KOPT-K1 (cell line): ENCODE data around the gene CDK4.
A peak's percentile ranks its signal among the peaks of the same experiment; 100 is the strongest.

Experiments used
- H3K27ac ChIP-seq: fragments of 200-600 bp; sonication (generic); 2 replicates; pipeline ENCODE4 v1.5.1; 2016; ENCODE audit warnings: antibody characterized with exemption, mild to moderate bottlenecking, low read depth, low read length; ENCODE audit not compliant: poor library complexity, severe bottlenecking
- H3K36me3 ChIP-seq: fragments of 200-600 bp; sonication (generic); 2 replicates; pipeline ENCODE4 v1.5.1; 2017; ENCODE audit warnings: antibody characterized with exemption, mild to moderate bottlenecking, low read length, moderate library complexity; ENCODE audit not compliant: insufficient read depth
- H3K9me3 ChIP-seq: fragments of 200-600 bp; sonication (generic); 2 replicates; pipeline ENCODE4 v1.5.1; 2017; ENCODE audit warnings: antibody characterized with exemption, low read length, mild to moderate bottlenecking; ENCODE audit not compliant: insufficient read depth, poor library complexity, severe bottlenecking

The CDK4 gene

GRCh38 chr12:57755194-57755453 lies 3.0 kb upstream of the CDK4 start:
- Histone ChIP-seq H3K36me3 (peaks cover 43% of the 10 kb centered on the region), H3K9me3 (no peaks in the 10 kb centered on the region), H3K27ac (peak overlapping the region; percentile 45)

DNA sequence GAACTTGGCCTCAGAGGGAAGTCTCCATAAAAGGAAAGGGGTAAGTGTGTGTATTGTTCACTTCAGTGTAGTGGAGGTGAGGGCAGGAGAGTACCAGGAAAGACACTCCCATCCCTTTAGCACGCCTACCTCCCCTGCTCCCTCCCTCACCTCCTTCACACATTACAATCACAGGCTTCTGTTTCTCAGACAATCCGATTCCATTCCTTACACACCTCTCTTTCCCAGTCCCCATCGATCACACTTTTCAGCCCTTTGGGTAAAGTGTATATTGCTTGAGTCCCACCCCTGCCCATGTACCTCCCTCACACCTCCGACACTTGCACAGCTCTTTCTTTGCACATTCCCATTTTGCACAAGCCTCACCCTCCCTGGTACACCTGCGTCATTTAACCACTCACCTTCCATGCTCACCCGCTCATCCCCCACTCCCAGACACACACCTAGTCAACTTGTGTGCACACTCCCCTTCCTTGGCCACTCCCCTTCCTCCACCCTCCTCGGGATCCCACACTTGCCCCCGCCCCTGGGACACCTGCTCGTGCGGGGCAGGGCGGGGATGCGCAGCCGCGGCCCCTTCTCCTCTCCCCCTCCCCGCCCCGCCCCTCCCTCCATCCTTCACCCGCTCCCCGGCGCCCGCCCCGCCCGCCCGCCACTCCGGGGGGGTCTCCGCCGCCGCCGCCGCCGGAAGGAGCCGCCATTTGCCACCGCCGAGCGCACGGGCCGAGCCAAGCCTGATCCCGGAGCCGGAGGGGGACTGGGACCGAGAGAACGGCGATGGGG lies 2.5 kb upstream of the CDK4 start, which contains the start of gene MARCHF9:
MARCHF9 (plus strand) TSS at position 693 of the 783 bp plus-strand sequence. CDS start 426 bp downstream, outside the sequence.
- Histone ChIP-seq H3K36me3 (peaks cover 43% of the 10 kb centered on the region), H3K27ac (peak within 1 kb of the TSS; percentile 45), H3K9me3 (no peaks in the 10 kb centered on the region)

- Histone ChIP-seq H3K36me3 (peaks cover 43% of the 10 kb centered on the region), H3K27ac (no peak overlapping the region)
Observed at GRCh38 chr12:57753756-57754337, 1.7 kb upstream of the CDK4 start.

GRCh38 chr12:57752668-57753000 lies 524 bp upstream of the CDK4 start:
- Histone ChIP-seq H3K27ac (peak overlapping the region; percentile 48), H3K36me3 (peaks cover 43% of the 10 kb centered on the region), H3K9me3 (no peaks in the 10 kb centered on the region)

More at GRCh38 chr12:57753756-57754337, 1.7 kb upstream of the CDK4 start:
- no peaks in the 10 kb centered on the region for H3K9me3 ChIP-seq

DNA sequence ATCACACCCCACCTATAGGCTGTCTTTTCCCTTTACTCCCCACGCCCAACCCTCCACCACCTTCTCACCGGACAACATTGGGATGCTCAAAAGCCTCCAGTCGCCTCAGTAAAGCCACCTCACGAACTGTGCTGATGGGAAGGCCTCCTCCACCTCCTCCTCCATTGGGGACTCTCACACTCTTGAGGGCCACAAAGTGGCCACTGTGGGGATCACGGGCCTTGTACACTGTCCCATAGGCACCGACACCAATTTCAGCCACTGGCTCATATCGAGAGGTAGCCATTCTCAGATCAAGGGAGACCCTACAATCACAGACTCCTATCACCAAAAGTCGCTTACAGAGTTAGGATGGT lies 700 bp downstream of the CDK4 start:
- H3K27ac ChIP-seq: peak overlapping the region; percentile 93

DNA sequence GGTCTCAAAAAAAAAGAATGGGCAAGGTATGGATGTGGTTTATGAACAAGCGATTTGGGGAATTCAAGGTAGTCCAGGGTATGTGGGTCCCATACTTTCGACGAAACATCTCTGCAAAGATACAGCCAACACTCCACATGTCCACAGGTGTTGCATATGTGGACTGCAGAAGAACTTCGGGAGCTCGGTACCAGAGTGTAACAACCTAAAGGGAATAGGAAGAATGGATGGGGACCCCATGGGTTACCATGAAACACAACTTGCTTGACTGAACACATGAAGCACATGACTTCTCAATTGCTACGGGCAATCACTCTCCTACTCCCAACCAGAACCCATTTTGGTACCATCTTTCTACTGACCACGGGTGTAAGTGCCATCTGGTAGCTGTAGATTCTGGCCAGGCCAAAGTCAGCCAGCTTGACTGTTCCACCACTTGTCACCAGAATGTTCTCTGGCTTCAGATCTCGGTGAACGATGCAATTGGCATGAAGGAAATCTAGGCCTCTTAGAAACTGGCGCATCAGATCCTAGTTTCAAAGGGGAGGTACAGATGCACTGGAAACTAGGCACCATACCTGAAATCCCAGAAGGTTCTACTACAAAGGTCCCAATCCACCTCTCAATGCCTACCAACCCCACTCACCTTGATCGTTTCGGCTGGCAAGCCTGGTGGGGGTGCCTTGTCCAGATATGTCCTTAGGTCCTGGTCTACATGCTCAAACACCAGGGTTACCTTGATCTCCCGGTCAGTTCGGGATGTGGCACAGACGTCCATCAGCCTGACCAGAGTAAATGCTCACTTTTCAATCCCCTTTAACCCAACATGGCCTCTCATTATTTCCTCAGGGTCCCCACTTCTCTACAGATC lies 1.3 kb downstream of the CDK4 start:
- Histone ChIP-seq H3K27ac (peak overlapping the region; percentile 93), H3K36me3 (peaks cover 53% of the 10 kb centered on the region), H3K9me3 (no peaks in the 10 kb centered on the region)

More for the DNA sequence above, 700 bp downstream of the CDK4 start:
- Histone ChIP-seq H3K36me3 (peaks cover 47% of the 10 kb centered on the region), H3K9me3 (no peaks in the 10 kb centered on the region)

GRCh38 chr12:57749061-57749460 lies 3.0 kb downstream of the CDK4 start:
- Histone ChIP-seq H3K27ac (no peak overlapping the region), H3K9me3 (no peaks in the 10 kb centered on the region), H3K36me3 (peaks cover 57% of the 10 kb centered on the region)

DNA sequence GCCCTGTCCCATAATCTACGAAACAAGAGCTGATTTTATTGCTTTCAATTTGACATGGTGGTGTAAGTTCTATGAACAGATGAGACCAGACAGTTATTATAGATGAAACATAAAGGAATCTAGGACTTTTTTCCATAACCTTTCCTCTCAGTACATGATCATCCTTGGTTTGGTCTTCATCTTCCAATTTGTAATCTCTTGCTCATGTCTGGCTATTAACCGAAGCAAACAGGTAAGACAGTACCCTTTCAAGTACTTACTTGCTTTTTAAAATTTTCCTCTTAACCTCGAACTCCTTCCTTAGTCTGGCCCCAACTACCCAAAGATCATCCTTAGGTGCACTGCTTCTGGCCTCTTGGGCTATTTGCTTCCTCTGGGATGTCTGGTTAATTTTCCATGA lies 6.1 kb downstream of the CDK4 start:
- Histone ChIP-seq H3K36me3 (peaks cover 56% of the 10 kb centered on the region), H3K9me3 (no peaks in the 10 kb centered on the region), H3K27ac (no peak overlapping the region)

DNA sequence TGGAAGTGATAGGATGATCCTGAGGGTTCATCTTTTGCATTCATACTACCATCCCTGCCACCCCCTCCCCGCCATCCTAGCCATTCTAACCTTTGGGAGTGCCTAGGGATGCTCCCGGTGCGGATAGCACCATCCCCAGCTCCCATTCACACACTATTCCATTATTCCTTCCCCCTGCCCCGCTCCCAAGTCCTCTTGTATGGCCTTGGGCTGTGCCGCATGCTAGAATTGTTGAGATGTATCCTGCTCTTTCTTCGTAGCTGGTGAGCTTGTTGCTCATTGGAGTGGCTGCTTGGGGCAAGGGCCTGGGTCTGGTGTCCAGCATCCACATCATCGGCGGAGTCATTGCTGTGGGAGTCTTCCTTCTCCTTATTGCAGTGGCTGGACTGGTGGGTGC lies 6.6 kb downstream of the CDK4 start:
- H3K9me3 ChIP-seq: no peaks in the 10 kb centered on the region
- H3K27ac ChIP-seq: peak overlapping the region; percentile 78
- H3K36me3 ChIP-seq: peaks cover 50% of the 10 kb centered on the region

- Histone ChIP-seq H3K9me3 (no peaks in the 10 kb centered on the region), H3K36me3 (peaks cover 47% of the 10 kb centered on the region), H3K27ac (peak within 1 kb of the TSS; percentile 78)
Observed at GRCh38 chr12:57744777-57745484, 7.2 kb downstream of the CDK4 start, which contains the start of gene TSPAN31. TSPAN31 (plus strand) TSS chr12:57745039; CDS start chr12:57745155, 116 bp downstream.

DNA sequence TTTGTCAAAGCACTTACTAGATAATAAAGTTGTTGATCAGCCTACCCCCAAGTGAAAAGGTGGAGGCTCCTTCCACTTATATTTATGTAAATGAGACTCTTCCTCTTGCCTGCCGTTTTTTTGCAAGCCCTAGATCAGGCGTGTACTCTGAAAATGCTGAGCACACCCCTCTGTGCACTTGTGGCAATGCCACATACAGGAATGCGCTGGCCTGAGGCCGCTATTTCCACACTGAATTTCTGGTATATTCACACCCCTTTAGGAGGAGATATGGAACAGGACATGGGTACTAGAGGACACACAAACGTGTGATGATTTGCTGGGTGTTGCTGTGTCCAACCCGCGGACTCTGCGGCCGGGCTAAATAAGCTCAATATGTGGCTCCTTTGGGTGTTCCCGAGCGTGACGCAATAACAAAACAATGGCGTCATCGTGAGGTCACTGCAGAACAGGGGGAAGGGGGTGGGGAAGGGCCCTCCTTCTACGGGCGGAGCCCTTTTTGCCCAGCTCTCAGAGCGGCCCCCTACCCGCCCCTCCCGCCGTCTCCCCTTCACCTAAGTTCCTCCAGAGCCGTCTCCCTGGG lies 7.8 kb downstream of the CDK4 start:
- H3K9me3 ChIP-seq: no peaks in the 10 kb centered on the region
- peak overlapping the region; percentile 78 for H3K27ac ChIP-seq
- H3K36me3 ChIP-seq: peaks cover 47% of the 10 kb centered on the region

GRCh38 chr12:57743769-57744168 lies 8.3 kb downstream of the CDK4 start:
- no peak overlapping the region for H3K27ac ChIP-seq
- H3K36me3 ChIP-seq: peaks cover 47% of the 10 kb centered on the region
- no peaks in the 10 kb centered on the region for H3K9me3 ChIP-seq

- Histone ChIP-seq H3K9me3 (no peaks in the 10 kb centered on the region), H3K27ac (peak overlapping the region; percentile 80), H3K36me3 (peaks cover 35% of the 10 kb centered on the region)
Observed at GRCh38 chr12:57741844-57742738, 10.0 kb downstream of the CDK4 start.

GRCh38 chr12:57741413-57741789 lies 10.7 kb downstream of the CDK4 start:
- Histone ChIP-seq H3K27ac (peak overlapping the region; percentile 80), H3K9me3 (no peaks in the 10 kb centered on the region)

More at GRCh38 chr12:57741413-57741789, 10.7 kb downstream of the CDK4 start:
- H3K36me3 ChIP-seq: peaks cover 35% of the 10 kb centered on the region
